Stomach smooth muscle (tissue), 2 donors: ENCODE results near the gene SH3YL1.

Experiments used
- H3K27ac ChIP-seq: one replicate; pipeline ENCODE4 v1.7.0; 2013; ENCODE audit warnings: mild to moderate bottlenecking, low read length, inconsistent platforms
- H3K27me3 ChIP-seq, 2 donors: one replicate each; pipeline ENCODE4 v1.7.0; 2013; ENCODE audit warnings: low read length in 2 of 2; ENCODE audit not compliant: insufficient read depth in 2 of 2, control insufficient read depth in 1 of 2
- H3K36me3 ChIP-seq, 2 donors: one replicate each; pipeline ENCODE4 v1.7.0; 2013; ENCODE audit warnings: low read length in 2 of 2; ENCODE audit not compliant: control insufficient read depth in 2 of 2, insufficient read depth in 2 of 2
- H3K4me1 ChIP-seq: one replicate; pipeline ENCODE4 v1.7.0; 2013; ENCODE audit warnings: low read length; ENCODE audit not compliant: control insufficient read depth, insufficient read depth
- H3K4me3 ChIP-seq, 2 donors: one replicate each; pipeline ENCODE4 v1.7.0; 2013; ENCODE audit warnings: low read length in 2 of 2
- H3K9ac ChIP-seq, 2 donors: one replicate each; pipeline ENCODE4 v1.7.0; 2013; ENCODE audit warnings: low read length in 2 of 2, mild to moderate bottlenecking in 1 of 2
- H3K9me3 ChIP-seq, 2 donors: one replicate each; pipeline ENCODE4 v1.7.0; 2013; ENCODE audit warnings: low read length in 2 of 2; ENCODE audit not compliant: control insufficient read depth in 2 of 2
- donor health status: healthy.
- donor health status: Pancreatic carcinoma.

The SH3YL1 gene

GRCh38 chr2:216068-216467, 47.8 kb downstream of the SH3YL1 start:
- Histone ChIP-seq H3K36me3 (peaks cover 0 to 8% of the 10 kb centered on the region in 2 donors), H3K27me3 (peaks cover 0 to 4% of the 10 kb centered on the region in 2 donors), H3K27ac (no peak overlapping the region), H3K9ac (no peak overlapping the region), H3K9me3 (no peaks in the 10 kb centered on the region), H3K4me1 (peaks cover 5% of the 10 kb centered on the region), H3K4me3 (no peak overlapping the region)

GRCh38 chr2:213932-214693, 49.7 kb downstream of the SH3YL1 start:
- no peak overlapping the region for H3K4me3 ChIP-seq

GRCh38 chr2:211486-212184, 52.2 kb downstream of the SH3YL1 start:
- no peaks in the 10 kb centered on the region for H3K36me3 ChIP-seq
- H3K9ac ChIP-seq = no peak overlapping the region
- H3K4me3 ChIP-seq = no peak overlapping the region
- H3K27me3 ChIP-seq = peaks cover 7 to 10% of the 10 kb centered on the region in 2 donors
- no peaks in the 10 kb centered on the region for H3K9me3 ChIP-seq
- peaks cover 5% of the 10 kb centered on the region for H3K4me1 ChIP-seq
- no peak overlapping the region for H3K27ac ChIP-seq

More at GRCh38 chr2:213932-214693, 49.7 kb downstream of the SH3YL1 start:
- H3K27me3 ChIP-seq = peaks cover 7 to 10% of the 10 kb centered on the region in 2 donors
- peaks cover 0 to 4% of the 10 kb centered on the region in 2 donors for H3K36me3 ChIP-seq
- H3K9ac ChIP-seq = no peak overlapping the region
- H3K9me3 ChIP-seq = no peaks in the 10 kb centered on the region
- no peak overlapping the region for H3K27ac ChIP-seq
- peaks cover 5% of the 10 kb centered on the region for H3K4me1 ChIP-seq

GRCh38 chr2:210660-211059, 53.2 kb downstream of the SH3YL1 start:
- Histone ChIP-seq H3K4me1 (peaks cover 5% of the 10 kb centered on the region), H3K9ac (no peak overlapping the region), H3K36me3 (no peaks in the 10 kb centered on the region), H3K9me3 (no peaks in the 10 kb centered on the region), H3K4me3 (no peak overlapping the region), H3K27me3 (peaks cover 7 to 10% of the 10 kb centered on the region in 2 donors), H3K27ac (no peak overlapping the region)

GRCh38 chr2:209470-209869, 54.4 kb downstream of the SH3YL1 start:
- H3K9me3 ChIP-seq = no peaks in the 10 kb centered on the region
- H3K4me3 ChIP-seq = no peak overlapping the region
- no peak overlapping the region for H3K27ac ChIP-seq
- H3K9ac ChIP-seq = no peak overlapping the region
- H3K4me1 ChIP-seq = peaks cover 3% of the 10 kb centered on the region
- H3K27me3 ChIP-seq = peaks cover 7 to 10% of the 10 kb centered on the region in 2 donors
- H3K36me3 ChIP-seq = no peaks in the 10 kb centered on the region

- Histone ChIP-seq H3K27me3 (peaks cover 7 to 10% of the 10 kb centered on the region in 2 donors), H3K4me1 (no peaks in the 10 kb centered on the region), H3K9ac (no peak overlapping the region), H3K27ac (no peak overlapping the region), H3K36me3 (no peaks in the 10 kb centered on the region), H3K9me3 (no peaks in the 10 kb centered on the region), H3K4me3 (no peak overlapping the region)
Measured at GRCh38 chr2:208335-208734, 55.5 kb downstream of the SH3YL1 start.

GRCh38 chr2:203984-204383, 59.8 kb downstream of the SH3YL1 start:
- no peaks in the 10 kb centered on the region for H3K36me3 ChIP-seq
- no peaks in the 10 kb centered on the region for H3K4me1 ChIP-seq
- H3K27me3 ChIP-seq = no peaks in the 10 kb centered on the region
- no peaks in the 10 kb centered on the region for H3K9me3 ChIP-seq
- no peak overlapping the region for H3K9ac ChIP-seq
- no peak overlapping the region for H3K4me3 ChIP-seq
- H3K27ac ChIP-seq = no peak overlapping the region

GRCh38 chr2:203401-203800, 60.4 kb downstream of the SH3YL1 start:
- H3K9me3 ChIP-seq = no peaks in the 10 kb centered on the region
- H3K4me3 ChIP-seq = no peak overlapping the region
- no peaks in the 10 kb centered on the region for H3K27me3 ChIP-seq
- H3K9ac ChIP-seq = no peak overlapping the region
- no peaks in the 10 kb centered on the region for H3K4me1 ChIP-seq
- H3K27ac ChIP-seq = no peak overlapping the region
- no peaks in the 10 kb centered on the region for H3K36me3 ChIP-seq

- Histone ChIP-seq H3K27ac (no peak overlapping the region), H3K27me3 (no peaks in the 10 kb centered on the region), H3K36me3 (no peaks in the 10 kb centered on the region), H3K4me3 (no peak overlapping the region), H3K4me1 (no peaks in the 10 kb centered on the region), H3K9ac (no peak overlapping the region), H3K9me3 (no peaks in the 10 kb centered on the region)
Measured at GRCh38 chr2:202945-203344, 60.9 kb downstream of the SH3YL1 start.

- Histone ChIP-seq H3K36me3 (no peaks in the 10 kb centered on the region), H3K27me3 (no peaks in the 10 kb centered on the region), H3K4me3 (no peak overlapping the region), H3K9ac (no peak overlapping the region), H3K4me1 (no peaks in the 10 kb centered on the region), H3K9me3 (no peaks in the 10 kb centered on the region), H3K27ac (no peak overlapping the region)
Measured at GRCh38 chr2:201648-202433, 62.0 kb downstream of the SH3YL1 start.
